Heart left ventricle (tissue), 13 donors: Measurements from ENCODE around the gene EMID1.

Experiments
- CTCF ChIP-seq, 12 donors: fragments of 200-600 bp; sonication (generic) in 4 of 12; IDR thresholded peaks; one replicate each; pipeline versions ENCODE4 v1.5.0 to v1.8.0; 2018 to 2022; ENCODE audit warnings: antibody characterized with exemption in 12 of 12, mild to moderate bottlenecking in 5 of 12
- POLR2A ChIP-seq, 2 donors: fragments of 450-650 bp; IDR thresholded peaks; one replicate each; pipeline ENCODE4 v1.6.1; 2017; ENCODE audit warnings: antibody characterized with exemption in 2 of 2, mild to moderate bottlenecking in 2 of 2, moderate library complexity in 2 of 2
- donor health status: ischemic (EF 13 %, LVEDD 7.1; RV severe dilation, severe dysfunction).
- donor health status: DM: no; HTN: yes; CAD: no.
- donor health status: DM: no; HTN: no; CAD: no.
- donor health status: ischemic (EF 25% LVEDD 6.9; RV normal size, moderate dysfunction).
- donor health status: ischemic (EF 25% LVEDD 5.7; RV mildly dilated, moderate dysfunction).
- donor health status: ischemic (EF 35%, LVEDD 5.7; RV mildly dilated, moderate dysfunction).
- donor health status: nonischemic (EF 11% LVEDD 7.7; RV severe dilation, severe dysfunction).
- donor health status: DM: yes; HTN: yes; CAD: no.
- donor health status: PGD.
- donor health status: ischemic (EF 29% LVEDD 5.4; RV normal size, mild dysfunction).
- donor health status: nonischemic (EF 23%, LVEDD 6.1; RV moderate dilation, normal function).

GRCh38 chr22:29244785-29245625, 39.3 kb downstream of the EMID1 start:
- no peak for TF ChIP-seq CTCF (IDR thresholded peaks at IDR 0.05)
- TF ChIP-seq POLR2A (IDR thresholded peaks at IDR 0.05) = no peak
